Body of pancreas (tissue), 4 donors: ENCODE data around the gene WDR7. TPM values are rescaled to one million over a fixed set of nuclear protein-coding genes. Genes with fewer than 3 reads are reported as not detected.

Source experiments
- ATAC-seq: fragments of 150-250 bp; one replicate; pipeline ENCODE4 v1.9.1; 2016
- DNase-seq, 4 donors: peaks; one replicate each; pipeline ENCODE4 v3.0.0-alpha.2; 2019
- H3K27ac ChIP-seq, 4 donors: fragments of 200-600 bp; sonication (generic); 1 replicate in 3 of 4; 2 replicates in 1 of 4; pipeline versions ENCODE4 v1.5.1 to v1.6.1; 2016 to 2019; ENCODE audit warnings: mild to moderate bottlenecking in 1 of 4, mixed read lengths in 1 of 4, moderate library complexity in 1 of 4
- H3K27me3 ChIP-seq, 2 donors: fragments of 200-600 bp; sonication (generic); one replicate each; pipeline ENCODE4 v1.6.0; 2016; ENCODE audit warnings: mild to moderate bottlenecking in 1 of 2
- H3K36me3 ChIP-seq, 2 donors: fragments of 200-600 bp; sonication (generic); replicated peaks in 1 of 2; 2 replicates each; pipeline ENCODE4 v1.5.1; 2016; ENCODE audit warnings: low read depth in 2 of 2; ENCODE audit not compliant: insufficient read depth in 1 of 2
- H3K4me1 ChIP-seq: fragments of 200-600 bp; sonication (generic); one replicate; pipeline ENCODE4 v1.6.0; 2016
- H3K4me3 ChIP-seq, 2 donors: fragments of 200-600 bp; sonication (generic); 1 replicate in 1 of 2; 2 replicates in 1 of 2; pipeline ENCODE4 v1.5.1; 2016 to 2019
- H3K9me3 ChIP-seq, 3 donors: fragments of 200-600 bp; sonication (generic); 1 replicate in 2 of 3; 2 replicates in 1 of 3; pipeline ENCODE4 v1.5.1; 2016
- CTCF ChIP-seq, 7 experiments: fragments of 450-650 bp in 4 of 7; fragments of 200-600 bp in 3 of 7; sonication (generic) in 3 of 7; IDR thresholded peaks; one replicate each; pipeline ENCODE4 v1.5.1; 2016 to 2019; ENCODE audit warnings: antibody characterized with exemption in 7 of 7
- POLR2A ChIP-seq, 3 donors: fragments of 450-650 bp; IDR thresholded peaks; one replicate each; pipeline ENCODE4 v1.6.1; 2016; ENCODE audit warnings: antibody characterized with exemption in 3 of 3, mild to moderate bottlenecking in 2 of 3
- WGBS, 2 donors: methylation state at CpG; one replicate each; pipeline ENCODE4 v1.1.5; 2017; 5-methylcytosine and 5-hydroxymethylcytosine counted together
- intact Hi-C: fragments of 100-400 bp; cut with DNase I; formaldehyde crosslinking; loops from one replicate; pipeline ENCODE4 v1.15.1; 2023
- total RNA-seq, 2 donors: library from RNA; depleted of rRNA; stranded (reverse); fragments of >200 nt; gene quantifications; one replicate each; pipeline ENCODE4 v1.1.0, GENCODE V29; 2016

The WDR7 gene
- total RNA-seq, 2 donors from 2014 or later, result 16.3 to 21.4 TPM

GRCh38 chr18:57073501-57074187 lies 422.5 kb downstream of the WDR7 start:
- Histone ChIP-seq H3K4me1 (no peaks in the 10 kb centered on the region), H3K36me3 (no peaks in the 10 kb centered on the region), H3K27ac (no peak overlapping the region), H3K27me3 (no peaks in the 10 kb centered on the region), H3K4me3 (no peak overlapping the region), H3K9me3 (no peaks in the 10 kb centered on the region)
- no peak for TF ChIP-seq POLR2A (IDR thresholded peaks at IDR 0.05)
- no peak for TF ChIP-seq CTCF (IDR thresholded peaks at IDR 0.05)
- 50 to 62% methylated on average over 9 of the region's 9 CpGs for WGBS, 2 donors
- intact Hi-C loops, result no loop called here
- ATAC-seq (no peak), DNase-seq (no peak)

GRCh38 chr18:57075716-57076400 lies 424.7 kb downstream of the WDR7 start:
- no peak for ATAC-seq
- intact Hi-C loops, result no loop called here
- H3K4me1 ChIP-seq, result no peaks in the 10 kb centered on the region

GRCh38 chr18:57077005-57077765 lies 426.0 kb downstream of the WDR7 start:
- TF ChIP-seq CTCF (IDR thresholded peaks at IDR 0.05), result no peak
- no peak for TF ChIP-seq POLR2A (IDR thresholded peaks at IDR 0.05)
- no peak for DNase-seq
- no peaks in the 10 kb centered on the region for H3K9me3 ChIP-seq
- no peak overlapping the region for H3K27ac ChIP-seq
- no peaks in the 10 kb centered on the region for H3K27me3 ChIP-seq
- H3K36me3 ChIP-seq, result no peaks in the 10 kb centered on the region
- WGBS, 2 donors, result 73 to 77% methylated on average over 4 to 13 of the region's 13 CpGs
- H3K4me3 ChIP-seq, result no peak overlapping the region
- intact Hi-C loops, result no loop called here
- H3K4me1 ChIP-seq, result no peaks in the 10 kb centered on the region
- no peak for ATAC-seq

More at GRCh38 chr18:57075716-57076400, 424.7 kb downstream of the WDR7 start:
- Histone ChIP-seq H3K4me3 (no peak overlapping the region), H3K9me3 (no peaks in the 10 kb centered on the region), H3K36me3 (no peaks in the 10 kb centered on the region), H3K27ac (no peak overlapping the region), H3K27me3 (no peaks in the 10 kb centered on the region)
- WGBS, 2 donors, result 41 to 52% methylated on average over 7 to 17 of the region's 17 CpGs
- no peak for DNase-seq
- TF ChIP-seq CTCF (IDR thresholded peaks at IDR 0.05) (no peak), POLR2A (IDR thresholded peaks at IDR 0.05) (no peak)

DNA sequence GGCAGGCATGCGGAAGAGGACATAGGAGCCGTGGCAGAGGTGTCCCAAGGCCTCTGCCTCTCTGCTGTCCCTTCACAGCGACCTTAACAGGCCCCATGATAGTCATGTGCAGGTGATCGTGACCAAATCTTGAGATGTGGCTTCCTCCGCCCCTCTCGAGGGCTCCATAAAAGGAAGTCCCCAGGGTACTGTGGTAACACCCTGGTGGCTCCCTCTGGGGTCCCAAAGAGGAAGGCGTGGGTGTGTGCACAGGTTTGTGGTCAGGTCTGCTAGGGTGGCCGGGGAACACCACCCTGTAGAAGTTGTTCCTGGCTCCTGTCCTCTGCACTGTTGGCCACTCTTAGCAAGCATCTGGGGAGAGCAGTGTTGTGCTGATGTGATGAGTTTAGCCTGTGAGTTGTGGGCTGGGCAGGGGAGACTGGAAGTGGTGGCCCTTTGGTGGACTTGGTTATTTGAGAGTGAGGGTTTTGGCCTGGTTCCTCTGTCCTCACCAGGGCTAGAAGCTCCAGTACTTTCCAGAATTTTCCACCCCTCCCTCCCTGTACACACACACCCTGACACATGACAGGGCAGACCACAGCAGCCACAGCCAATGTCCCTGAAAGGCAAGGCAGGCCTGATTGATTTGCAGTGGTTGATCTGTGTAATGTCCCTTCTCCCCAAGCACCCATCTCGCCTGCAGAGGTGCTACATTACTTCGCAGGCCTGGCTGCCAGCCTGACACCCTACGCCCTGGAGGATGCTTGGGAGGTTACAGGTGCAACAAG lies 426.8 kb downstream of the WDR7 start:
- Histone ChIP-seq H3K27ac (no peak overlapping the region), H3K4me1 (no peaks in the 10 kb centered on the region), H3K36me3 (no peaks in the 10 kb centered on the region), H3K4me3 (no peak overlapping the region), H3K9me3 (no peaks in the 10 kb centered on the region), H3K27me3 (no peaks in the 10 kb centered on the region)
- ATAC-seq (no peak), DNase-seq (no peak)
- WGBS, 2 donors, result 73 to 80% methylated on average over 9 to 11 of the region's 11 CpGs
- TF ChIP-seq CTCF (IDR thresholded peaks at IDR 0.05), result no peak
- intact Hi-C loops, result no loop called here
